NCI-H526 (cell line): ENCODE data around the gene KRT40.
"Not testable (repeated sequence)": the region's sequence is repeated elsewhere in the genome, so short reads cannot be mapped to it uniquely, and the experiment has no call there.

Experiments
- DNase-seq, 2 experiments: peaks; one replicate each; lab custom pipeline; 2025; lab: John Stamatoyannopoulos, UW

KRT40 gene

DNA sequence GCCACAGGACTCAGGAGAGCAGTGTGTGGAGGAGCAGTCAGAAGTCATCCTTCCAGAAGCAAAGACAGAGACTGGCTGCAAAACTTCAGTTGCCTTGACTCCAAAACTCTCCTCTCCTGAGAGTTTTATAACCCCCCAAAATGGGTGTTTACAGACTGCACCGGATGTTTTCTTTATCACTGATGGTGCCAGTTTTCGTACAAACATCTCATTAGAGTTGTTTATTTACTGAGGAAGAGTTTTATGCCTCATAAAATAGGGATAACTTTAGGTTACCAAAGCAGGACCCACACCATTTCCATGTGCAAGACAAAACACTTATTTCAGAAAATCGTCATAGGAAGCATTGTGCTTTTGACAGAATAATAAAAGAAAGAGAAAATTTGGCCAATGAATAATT is at the start of gene KRT40:
Gene KRT40, minus strand, starts transcription at position 101 of the 400 bp plus-strand sequence. Its CDS starts 53 bp downstream, at position 48.
- no peak for DNase-seq

DNA sequence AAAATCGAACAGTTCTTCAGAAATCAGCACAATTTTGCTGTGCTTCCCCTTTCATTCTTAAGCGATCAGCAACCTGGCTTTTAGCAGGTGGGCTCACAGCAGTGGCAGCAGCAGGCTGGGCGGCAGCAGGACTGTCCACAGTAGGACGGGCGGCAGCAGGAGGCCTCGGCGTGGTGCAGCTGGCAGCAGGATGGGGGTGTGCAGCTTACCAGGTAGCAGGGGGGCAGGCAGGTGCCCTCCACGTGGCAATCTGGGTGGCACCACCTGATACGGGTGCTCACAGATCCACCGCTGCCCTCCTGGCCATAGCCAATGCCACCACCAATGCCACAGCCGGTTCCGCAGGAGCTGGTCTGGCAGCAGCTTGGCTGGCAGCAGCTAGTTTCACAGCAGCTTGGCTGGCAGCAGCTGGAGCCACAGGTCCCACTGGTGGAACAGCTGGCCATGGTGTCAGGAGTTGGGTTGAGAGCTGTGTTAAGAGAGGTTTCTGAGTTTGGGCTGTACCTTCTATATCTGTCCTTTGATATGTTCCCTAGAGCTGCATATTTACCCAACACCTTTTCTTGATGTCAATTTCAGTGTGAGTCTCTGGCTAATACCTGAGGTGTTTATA is 45.6 kb upstream of the KRT40 start, which contains the start of gene KRTAP1-4:
Gene KRTAP1-4, minus strand, starts transcription at position 563 of the 613 bp plus-strand sequence. Its CDS starts 117 bp downstream, at position 446.
- DNase-seq, result no peak

DNA sequence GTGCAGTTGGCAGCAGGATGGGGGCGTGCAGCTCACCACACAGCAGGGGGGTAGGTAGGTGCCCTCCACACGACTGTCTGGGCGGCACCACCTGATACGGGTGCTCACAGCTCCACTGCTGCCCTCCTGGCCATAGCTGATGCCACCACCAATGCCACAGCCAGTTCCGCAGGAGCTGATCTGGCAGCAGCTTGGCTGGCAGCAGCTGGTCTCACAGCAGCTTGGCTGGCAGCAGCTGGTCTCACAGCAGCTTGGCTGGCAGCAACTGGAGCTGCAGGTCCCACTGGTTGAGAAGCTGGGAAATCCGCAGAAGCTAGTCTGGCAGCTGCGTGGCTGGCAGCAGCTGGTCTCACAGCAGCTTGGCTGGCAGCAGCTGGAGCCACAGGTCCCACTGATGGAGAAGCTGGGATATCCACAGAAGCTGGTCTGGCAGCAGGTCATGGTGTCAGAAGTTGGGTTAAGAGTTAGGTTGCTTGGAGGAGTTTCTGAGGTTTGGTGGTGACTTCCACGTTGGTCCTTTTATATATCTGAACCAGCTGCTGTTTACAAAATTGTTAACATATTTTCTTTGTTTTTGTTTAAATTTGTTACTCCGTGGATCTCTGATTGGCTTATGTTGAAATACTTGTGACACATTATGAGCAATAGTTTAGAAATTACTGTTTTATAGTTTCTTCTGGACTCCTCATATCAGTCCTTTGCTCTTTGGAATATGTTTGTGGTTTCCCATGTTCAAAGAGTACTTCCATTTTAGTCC is 42.8 kb upstream of the KRT40 start, which contains the start of gene KRTAP1-5:
Gene KRTAP1-5, minus strand, starts transcription at position 494 of the 757 bp plus-strand sequence. Its CDS starts 53 bp downstream, at position 441.
- DNase-seq, result no peak

DNA sequence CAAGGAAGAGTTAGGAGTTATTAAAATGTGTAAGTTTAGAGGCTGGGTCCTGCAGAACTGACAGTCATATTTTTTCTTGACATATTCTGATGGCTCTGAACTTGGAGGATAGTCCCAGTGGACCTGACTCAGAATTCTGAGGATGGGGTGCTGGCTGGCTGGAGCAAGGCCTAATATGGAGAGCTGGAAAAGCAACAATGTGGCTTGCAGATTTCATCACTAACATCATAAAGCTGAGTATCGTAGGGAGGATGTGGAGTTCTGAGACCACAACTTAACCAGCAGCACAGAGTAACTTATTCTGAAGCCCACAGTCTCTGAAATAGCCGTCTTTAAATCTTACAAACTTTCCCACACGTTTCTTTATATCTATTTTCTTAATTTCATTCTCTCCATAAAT is 40.6 kb upstream of the KRT40 start:
- no peak for DNase-seq

- DNase-seq, result no peak
Measured at GRCh38 chr17:41020336-41020735, 36.2 kb upstream of the KRT40 start.

DNA sequence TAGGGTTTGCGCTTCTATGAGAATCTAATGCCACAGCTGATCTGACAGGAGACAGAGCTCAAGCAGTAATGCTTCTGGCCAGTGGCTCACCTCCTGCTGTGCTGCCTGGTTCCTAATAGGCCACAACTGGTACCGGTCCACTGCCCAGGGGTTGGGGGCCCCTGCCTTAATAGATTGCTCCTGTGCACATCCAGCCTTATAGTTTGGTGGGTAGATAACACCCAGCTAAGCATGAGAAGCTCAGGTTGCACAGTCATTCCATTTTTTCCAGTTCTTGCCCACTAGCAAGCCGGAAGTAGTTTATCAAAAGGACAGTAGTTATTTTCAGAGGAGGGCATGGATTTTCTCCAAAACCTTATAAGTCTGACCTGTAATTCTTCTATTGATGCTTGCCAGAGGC is 35.3 kb upstream of the KRT40 start:
- DNase-seq, result no peak

DNA sequence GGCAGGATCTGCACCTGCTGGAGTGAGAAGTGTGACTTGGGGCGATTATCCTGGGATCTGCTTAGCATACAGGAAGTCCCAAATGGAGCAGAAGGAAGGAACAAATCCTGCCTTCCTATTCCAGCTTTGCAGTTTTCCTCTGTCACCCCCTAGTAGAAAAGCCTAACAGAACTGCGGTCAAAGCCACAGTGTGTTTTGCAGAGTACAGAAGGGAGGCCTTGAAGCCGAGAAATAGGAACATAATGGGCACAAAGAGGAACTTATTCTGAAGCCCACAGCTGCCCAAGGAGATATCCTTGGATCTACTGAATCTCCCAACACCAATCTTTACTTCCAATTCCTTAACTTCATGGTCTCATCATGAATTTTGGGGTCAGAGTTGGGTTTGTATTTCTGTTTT is 34.4 kb upstream of the KRT40 start:
- no peak for DNase-seq

DNA sequence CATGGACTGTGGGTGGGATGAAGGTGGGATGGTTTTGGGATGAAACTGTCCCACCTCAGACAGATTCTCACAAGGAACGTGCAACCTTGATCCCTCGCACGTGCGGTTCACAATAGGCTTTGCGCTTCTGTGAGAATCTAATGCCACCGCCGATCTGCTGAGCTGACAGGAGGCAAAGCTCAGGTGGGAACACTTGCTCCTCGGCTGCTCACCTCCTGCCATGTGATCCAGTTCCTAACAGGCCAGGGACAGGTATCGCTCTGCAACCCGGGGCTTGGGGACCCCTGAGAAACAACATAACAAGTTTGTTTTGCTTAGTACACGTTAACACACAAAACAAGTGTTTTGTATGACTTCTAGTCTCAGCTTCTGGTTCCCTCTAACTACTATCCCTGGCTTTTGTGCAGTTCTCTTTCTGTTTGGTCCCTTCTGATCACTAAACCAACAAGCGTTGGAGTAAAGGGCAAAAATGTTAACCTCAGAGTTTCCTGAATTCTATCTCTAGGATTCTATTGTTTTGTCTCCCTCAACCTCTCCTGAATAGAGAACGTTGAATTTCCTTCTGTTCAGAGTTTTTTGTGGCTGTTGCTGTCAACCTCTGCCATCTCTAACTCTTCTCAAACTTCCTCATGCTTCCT is 32.6 kb upstream of the KRT40 start:
- no peak for DNase-seq

DNA sequence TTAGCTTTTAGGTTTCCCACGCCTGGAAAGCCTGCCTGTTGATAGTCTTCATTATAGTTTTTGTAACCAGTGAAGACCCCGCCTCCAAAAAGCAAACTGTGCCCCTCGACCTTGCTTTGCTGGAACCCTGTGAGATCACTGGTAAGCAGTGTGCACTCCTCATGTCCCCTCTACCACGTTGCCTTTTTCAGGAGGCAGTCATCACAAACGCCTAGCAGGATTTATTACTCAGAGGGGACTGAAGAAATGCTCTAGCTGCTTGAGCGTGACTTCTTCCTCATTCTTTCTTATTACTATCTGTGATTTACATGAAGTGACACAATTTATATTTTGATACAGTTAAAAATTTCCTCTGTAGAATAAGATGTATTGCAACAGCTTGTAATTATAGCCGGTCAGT is 31.3 kb upstream of the KRT40 start:
- DNase-seq, result no peak

DNA sequence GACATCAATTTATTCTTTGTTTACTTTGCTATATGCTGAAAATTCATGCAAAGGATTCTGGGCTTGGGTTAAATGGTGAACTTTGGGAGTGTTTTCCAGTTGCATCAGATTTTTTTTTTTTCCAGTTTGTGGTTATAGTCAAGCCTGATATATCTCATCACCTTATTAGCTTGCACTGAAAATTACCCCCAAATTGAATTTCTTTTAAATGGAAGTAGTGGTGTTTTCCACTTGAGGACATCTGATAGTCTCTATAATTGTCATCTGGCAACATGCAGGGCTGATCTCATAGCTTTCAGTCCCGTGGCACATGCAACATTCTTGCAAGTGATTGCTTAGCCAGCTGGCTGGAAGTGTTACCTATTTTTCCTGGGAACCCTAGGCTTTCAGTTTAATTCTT is 29.5 kb upstream of the KRT40 start:
- DNase-seq, result no peak

DNA sequence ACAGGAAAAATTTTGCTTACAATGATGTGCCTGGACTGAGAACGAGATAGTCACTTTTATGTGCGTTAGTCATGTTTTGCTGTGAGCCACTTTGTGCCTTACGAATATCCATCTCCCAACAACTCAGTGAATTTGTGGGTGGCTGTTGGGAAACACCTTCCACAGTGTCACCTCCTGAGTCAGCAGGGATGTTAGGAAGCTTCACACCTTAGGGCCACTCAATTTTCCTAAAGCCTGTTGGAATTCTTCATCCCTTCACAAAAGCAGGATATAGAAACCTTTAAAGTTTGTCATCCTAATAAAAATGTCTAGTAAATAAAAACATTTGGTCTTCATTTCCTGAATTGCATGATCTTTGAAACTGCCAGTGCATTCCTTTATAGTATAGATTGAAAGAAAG is 29.1 kb upstream of the KRT40 start:
- DNase-seq, result no peak

DNA sequence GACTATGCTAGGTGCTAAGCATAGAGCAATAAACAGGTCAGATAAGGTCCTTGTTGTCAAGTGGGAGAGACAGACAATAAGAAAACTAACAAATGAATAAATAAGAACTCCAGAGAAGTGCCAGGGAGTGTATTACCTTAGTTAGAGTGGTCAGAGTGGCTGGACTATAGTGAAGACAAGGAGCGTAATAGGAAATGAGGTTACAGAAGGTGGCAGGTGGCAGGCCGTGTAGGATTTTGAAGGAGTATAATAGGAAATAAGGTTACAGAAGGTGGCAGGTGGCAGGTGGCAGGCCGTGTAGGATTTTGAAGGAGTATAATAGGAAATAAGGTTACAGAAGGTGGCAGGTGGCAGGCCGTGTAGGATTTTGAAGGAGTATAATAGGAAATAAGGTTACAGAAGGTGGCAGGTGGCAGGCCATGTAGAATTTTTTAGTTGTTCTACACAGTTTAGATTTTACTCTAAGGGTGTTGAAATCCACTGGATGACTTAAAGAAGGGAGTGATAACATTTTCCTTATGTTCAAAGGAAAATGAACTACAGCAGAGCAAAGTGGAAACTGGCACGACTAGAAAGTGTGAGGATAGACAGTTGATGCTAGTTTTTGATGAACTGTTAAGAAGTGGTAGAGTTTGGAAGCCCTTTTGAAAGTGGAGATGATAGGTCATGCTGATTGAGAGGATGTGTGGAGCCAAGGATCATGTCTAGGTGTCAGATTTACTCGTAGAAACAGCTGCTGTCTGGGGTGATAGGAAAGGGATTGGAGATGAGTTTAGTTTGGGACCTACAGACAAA is 28.4 kb upstream of the KRT40 start:
- DNase-seq, result no peak

DNA sequence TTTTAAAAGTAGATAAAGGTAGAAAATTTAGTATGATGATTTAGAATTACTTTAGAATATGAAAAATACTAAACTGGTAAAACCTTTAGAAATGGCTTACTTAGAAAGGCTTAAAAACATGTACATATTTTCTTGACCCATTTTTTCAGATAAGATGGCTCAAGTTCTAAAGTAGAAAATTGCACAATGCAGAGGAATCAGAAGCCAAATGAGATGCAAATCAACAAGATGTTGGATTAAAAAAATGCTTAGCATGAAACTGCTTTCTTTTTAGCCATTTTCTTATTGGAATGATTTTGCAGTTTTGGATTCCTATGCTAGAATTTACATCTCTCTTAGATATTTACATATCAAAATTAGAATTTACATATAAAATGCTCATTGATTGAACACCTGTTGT is 26.3 kb upstream of the KRT40 start:
- DNase-seq, result peak; percentile 33 to 63

- no peak for DNase-seq
Measured at GRCh38 chr17:41009936-41010335, 25.8 kb upstream of the KRT40 start.

GRCh38 chr17:41009301-41009760 is 25.2 kb upstream of the KRT40 start:
- DNase-seq, result peak; percentile 28 to 50

GRCh38 chr17:41008811-41009210 is 24.7 kb upstream of the KRT40 start, which contains the start of gene KRTAP3-1:
Gene KRTAP3-1, minus strand, starts transcription at chr17:41009128. Its CDS starts 54 bp downstream, at chr17:41009074.
- DNase-seq, result peak; percentile 36 to 80

GRCh38 chr17:41004397-41004796 is 20.3 kb upstream of the KRT40 start:
- DNase-seq, result no peak

- DNase-seq, result no peak
Measured at GRCh38 chr17:41003926-41004325, 19.8 kb upstream of the KRT40 start.

- DNase-seq, result no peak
Measured at GRCh38 chr17:41002814-41003213, 18.7 kb upstream of the KRT40 start.

- DNase-seq, result peak; percentile 57 to 58
Measured at GRCh38 chr17:41001795-41002194, 17.7 kb upstream of the KRT40 start.

GRCh38 chr17:40999563-40999962 is 15.4 kb upstream of the KRT40 start, which contains the start of gene KRTAP3-2:
Gene KRTAP3-2, minus strand, starts transcription at chr17:40999906. Its CDS starts 53 bp downstream, at chr17:40999853.
- DNase-seq, result not testable (repeated sequence)

- no peak for DNase-seq
Measured at GRCh38 chr17:40997361-40997760, 13.2 kb upstream of the KRT40 start.
